Right ventricle myocardium inferior (tissue), 1 donor: ENCODE results near the gene MAPK12. TPM values are rescaled to one million over a fixed set of nuclear protein-coding genes. Genes with fewer than 3 reads are reported as not detected.
A peak's percentile ranks its signal among the peaks of the same experiment; 100 is the strongest.

ENCODE experiments used
- ATAC-seq: fragments of 200-7000 bp; cut with Tn5 transposase; one replicate; pipeline ENCODE4 v1.9.1; 2020; ENCODE audit warnings: mild to moderate bottlenecking, moderate library complexity
- DNase-seq: peaks from one replicate; pipeline ENCODE4 v3.0.0; 2021; ENCODE audit errors: missing footprints
- intact Hi-C: fragments of 100-400 bp; cut with DNase I; formaldehyde crosslinking; loops from one replicate; pipeline ENCODE4 v1.11.0; 2022
- total RNA-seq: library from RNA; stranded (reverse); fragmentation: NEBNext Ultra II Directional; extraction: Animal tissue kit (Norgen Biotek cat#: 25700); gene quantifications from one replicate; pipeline ENCODE4 v1.2.1, GENCODE V29; 2021
- donor health status: DM: no; HTN: yes; CAD: no; lungs with severe emphysema.

Gene MAPK12
- total RNA-seq, 1 donor from 2014 or later = 18.2 TPM

GRCh38 chr22:50286701-50287318 is 25.3 kb upstream of the MAPK12 start:
- DNase-seq (no peak), ATAC-seq (no peak)
- intact Hi-C loops = no loop called here

GRCh38 chr22:50286275-50286674 is 24.8 kb upstream of the MAPK12 start:
- DNase-seq = no peak
- no peak for ATAC-seq
- intact Hi-C loops = no loop called here

- intact Hi-C loops = no loop called here
- ATAC-seq (no peak), DNase-seq (no peak)
These were observed 24.2 kb upstream of the MAPK12 start for GRCh38 chr22:50285568-50286229.

- intact Hi-C loops = no loop called here
- DNase-seq = no peak
- ATAC-seq = no peak
These were observed 23.0 kb upstream of the MAPK12 start for GRCh38 chr22:50284479-50284878.

- intact Hi-C loops = no loop called here
- DNase-seq (no peak), ATAC-seq (no peak)
These were observed 22.3 kb upstream of the MAPK12 start for GRCh38 chr22:50283821-50284220.

GRCh38 chr22:50282361-50283155 is 21.1 kb upstream of the MAPK12 start:
- intact Hi-C loops = no loop called here
- DNase-seq (no peak), ATAC-seq (peak; percentile 27)

- ATAC-seq = peak; percentile 72
- intact Hi-C loops = no loop called here
- no peak for DNase-seq
These were observed 20.5 kb upstream of the MAPK12 start for GRCh38 chr22:50281957-50282356.

GRCh38 chr22:50281384-50281760 is 19.9 kb upstream of the MAPK12 start:
- intact Hi-C loops = no loop called here
- DNase-seq = no peak
- ATAC-seq = no peak

- ATAC-seq (no peak), DNase-seq (no peak)
- intact Hi-C loops = no loop called here
These were observed 19.4 kb upstream of the MAPK12 start for GRCh38 chr22:50280708-50281383.

- intact Hi-C loops = no loop called here
- no peak for DNase-seq
- no peak for ATAC-seq
These were observed 18.7 kb upstream of the MAPK12 start for GRCh38 chr22:50280022-50280707.

GRCh38 chr22:50278956-50279619 is 17.6 kb upstream of the MAPK12 start:
- intact Hi-C loops = no loop called here
- DNase-seq (no peak), ATAC-seq (no peak)

- intact Hi-C loops = no loop called here
- ATAC-seq = no peak
- no peak for DNase-seq
These were observed 17.0 kb upstream of the MAPK12 start for GRCh38 chr22:50278461-50278860.

GRCh38 chr22:50277761-50278160 is 16.3 kb upstream of the MAPK12 start:
- DNase-seq = no peak
- ATAC-seq = no peak
- intact Hi-C loops = no loop called here

GRCh38 chr22:50276143-50276542 is 14.7 kb upstream of the MAPK12 start:
- DNase-seq = peak; percentile 85
- peak; percentile 82 for ATAC-seq
- intact Hi-C loops = loop anchor here (1.0 kb wide), 2 partner anchors 51 to 66 kb away; partner anchors contain the start of gene DENND6B

GRCh38 chr22:50275181-50276055 is 13.9 kb upstream of the MAPK12 start:
- intact Hi-C loops = loop anchor here (1.0 kb wide), 2 partner anchors 52 to 67 kb away; partner anchors contain the start of gene DENND6B
- no peak for ATAC-seq
- DNase-seq = no peak

- ATAC-seq = no peak
- intact Hi-C loops = loop anchor here (5.0 kb wide), 1 partner anchor 33 kb away; the partner anchor contains the start of gene PLXNB2
- DNase-seq = no peak
These were observed 13.3 kb upstream of the MAPK12 start for GRCh38 chr22:50274771-50275170.

- intact Hi-C loops = loop anchor here (5.0 kb wide), 1 partner anchor 33 kb away; the partner anchor contains the start of gene PLXNB2
- peak; percentile 42 for ATAC-seq
- no peak for DNase-seq
These were observed 12.8 kb upstream of the MAPK12 start for GRCh38 chr22:50274311-50274710.
